GM13977 (cell line): ENCODE data around the gene CDK6.

Experiments used
- DNase-seq: peaks from one replicate; pipeline ENCODE4 v3.0.0; 2012; ENCODE audit warnings: low spot score
- CTCF ChIP-seq: IDR thresholded peaks from 2 replicates; pipeline ENCODE4 v1.5.1; 2012; ENCODE audit warnings: mild to moderate bottlenecking, control low read depth; ENCODE audit not compliant: insufficient read depth; ENCODE audit errors: extremely low read depth, missing control alignments
- in situ Hi-C: fragments of 300-500 bp; cut with MboI; formaldehyde crosslinking; loops from one replicate; pipeline ENCODE4 v1.12.0; 2022; ENCODE audit warnings: low sequenced_read_pairs, low pct_unique_long_range_greater_than_20kb, mixed read lengths, inconsistent platforms; ENCODE audit not compliant: unreplicated experiment

Gene CDK6

GRCh38 chr7:92809760-92810573 is 26.4 kb downstream of the CDK6 start:
- in situ Hi-C loops: no loop called here
- DNase-seq: peak; percentile 45

GRCh38 chr7:92809397-92809759 is 27.0 kb downstream of the CDK6 start:
- TF ChIP-seq CTCF: no peak
- DNase-seq: no peak
- in situ Hi-C loops: no loop called here

More at GRCh38 chr7:92809760-92810573, 26.4 kb downstream of the CDK6 start:
- TF ChIP-seq CTCF: no peak

- TF ChIP-seq CTCF: no peak
- DNase-seq: no peak
- in situ Hi-C loops: no loop called here
Observed at GRCh38 chr7:92808635-92809034, 27.7 kb downstream of the CDK6 start.

- DNase-seq: no peak
- TF ChIP-seq CTCF: no peak
- in situ Hi-C loops: no loop called here
Observed at GRCh38 chr7:92808006-92808405, 28.4 kb downstream of the CDK6 start.

GRCh38 chr7:92806496-92806895 is 29.9 kb downstream of the CDK6 start:
- TF ChIP-seq CTCF: no peak
- in situ Hi-C loops: no loop called here

GRCh38 chr7:92802406-92802805 is 34.0 kb downstream of the CDK6 start:
- TF ChIP-seq CTCF: no peak
- in situ Hi-C loops: no loop called here
- no peak for DNase-seq

More at GRCh38 chr7:92806496-92806895, 29.9 kb downstream of the CDK6 start:
- DNase-seq: no peak
